ENCODE measurements around the gene HEATR9. TPM values are rescaled to one million over a fixed set of nuclear protein-coding genes. Genes with fewer than 3 reads are reported as not detected.
A peak's percentile ranks its signal among the peaks of the same experiment; 100 is the strongest.

Gene HEATR9, protein sequence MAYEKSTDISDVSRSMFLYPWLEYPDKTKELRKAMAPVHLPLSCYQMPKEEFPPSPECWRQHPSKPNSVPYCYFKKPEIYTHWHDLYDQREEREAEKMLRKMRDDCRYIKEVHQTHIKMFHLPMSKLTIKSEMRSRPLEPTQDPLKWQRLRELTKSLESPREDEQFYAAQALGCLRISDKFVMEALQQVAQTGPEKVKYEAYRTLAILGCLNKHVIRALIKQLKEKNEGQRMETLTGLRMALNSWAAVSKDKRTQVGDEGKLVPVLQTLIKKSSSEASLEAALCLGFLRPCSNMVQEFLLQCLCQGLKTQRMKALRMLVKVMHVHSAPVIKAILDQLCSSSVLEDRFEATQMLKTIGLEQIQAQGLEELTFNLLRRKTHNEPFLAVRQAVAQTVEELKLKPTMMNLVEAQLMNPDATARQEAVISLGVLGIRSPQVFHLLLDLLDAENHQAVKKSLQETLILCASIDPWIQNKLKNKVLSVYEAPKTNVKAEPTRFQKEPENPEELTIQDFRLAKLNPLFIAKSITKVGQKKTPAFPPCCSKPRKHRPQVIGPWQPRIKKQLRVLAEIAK
- total RNA-seq, result not detected in 2 replicates

GRCh38 chr17:35868737-35869136, at the start of gene HEATR9:
Gene HEATR9 (minus strand): TSS chr17:35868891. CDS start chr17:35868742, 149 bp downstream.

DNA sequence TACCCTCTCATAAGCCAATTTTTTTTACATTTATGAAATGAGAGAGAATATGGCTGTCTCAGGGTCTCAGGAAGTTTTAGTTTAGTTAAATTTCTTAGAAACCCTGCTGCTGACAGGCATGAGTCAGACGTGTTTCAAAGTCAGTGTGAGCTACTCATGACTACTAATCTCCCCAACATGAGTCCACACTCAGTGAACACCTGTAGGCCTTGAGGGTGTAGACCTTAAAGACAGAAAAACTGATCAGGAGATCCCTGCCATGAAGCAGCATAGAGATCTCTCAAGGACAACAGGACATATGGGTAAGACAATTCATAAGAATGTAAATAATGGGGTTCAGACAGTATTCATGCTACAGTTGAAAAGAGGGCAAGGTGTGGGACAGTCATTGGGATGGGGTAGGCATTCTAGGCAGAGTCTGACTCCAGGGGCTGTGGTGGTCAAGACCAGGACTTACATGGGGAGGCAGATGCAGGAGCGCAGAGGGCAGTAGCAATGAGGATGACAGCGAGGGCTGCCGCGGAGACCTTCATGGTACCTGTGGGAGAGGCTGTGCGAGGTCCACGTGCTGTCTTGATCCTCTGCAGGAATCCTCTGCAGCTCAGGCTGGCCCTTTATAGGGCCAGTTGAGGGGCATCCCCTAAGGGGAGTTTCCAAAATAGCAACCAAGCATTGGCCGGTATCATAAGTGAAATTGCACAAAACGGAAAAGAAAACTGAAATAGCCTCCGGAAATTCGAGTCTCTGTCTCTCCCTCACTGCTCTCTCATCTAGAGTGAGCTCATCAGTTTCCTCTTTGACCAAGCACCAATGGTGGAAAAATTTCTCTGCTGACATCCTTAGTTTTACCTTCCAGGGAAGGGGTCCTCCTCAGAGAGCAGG, 11.3 kb upstream of the HEATR9 start, which contains the start of gene CCL5:
Gene CCL5 (minus strand): TSS at position 588 of the 882 bp plus-strand sequence.

DNA sequence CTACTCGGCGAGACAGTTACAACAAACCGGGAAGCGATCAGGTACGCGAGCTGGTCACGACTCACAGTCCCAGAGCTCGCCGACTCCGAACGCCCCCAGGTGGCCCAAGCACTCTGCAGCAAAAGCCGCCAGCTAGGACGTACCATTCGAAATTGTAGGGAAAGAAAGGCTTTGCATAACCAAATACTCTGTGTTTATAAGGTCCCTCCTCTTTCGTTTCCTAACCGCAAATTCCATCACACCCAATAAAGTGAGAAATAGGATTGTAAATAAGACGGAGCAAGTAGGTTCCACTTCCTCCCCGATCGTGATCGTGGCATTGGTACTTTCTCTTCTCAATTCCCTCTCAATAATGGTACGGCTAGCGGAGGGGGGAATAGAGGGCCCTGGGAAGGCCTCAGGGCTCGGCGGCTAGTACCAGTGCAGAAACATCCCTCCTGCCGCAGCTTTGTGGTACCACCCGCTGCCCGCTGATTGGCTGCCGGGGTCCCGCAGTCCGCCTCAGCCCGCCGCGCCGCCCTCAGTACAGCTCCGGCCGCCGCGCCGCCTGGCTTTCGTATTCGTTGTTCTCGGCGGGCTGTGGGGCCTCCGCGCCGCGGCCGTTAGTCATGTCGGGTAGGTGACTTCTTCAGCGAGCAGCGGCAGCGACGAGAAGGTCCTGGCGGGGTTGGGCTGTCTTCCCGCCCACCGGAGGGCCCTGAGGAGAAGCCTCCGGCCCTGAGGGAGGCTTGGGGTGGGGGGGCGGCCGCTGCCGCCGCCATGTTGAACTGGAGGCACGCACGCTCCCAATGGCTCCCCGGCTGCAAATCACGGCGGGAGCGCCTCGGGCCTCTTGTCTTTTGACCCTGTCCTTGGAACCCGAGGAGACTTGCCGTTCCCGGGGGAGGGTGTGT, 59.5 kb downstream of the HEATR9 start, which contains the start of gene TAF15:
Gene TAF15 (plus strand): TSS at position 523 of the 893 bp plus-strand sequence. CDS start 86 bp downstream, at position 609.

Small RNA genes within 50 kb of the gene (small RNA-seq; reads per million reads assigned to genes)
- gene RF00100, result 517 reads per million, percentile 99 among the genes with 10 or more reads in this experiment

Other genes with a start within 250 kb of the HEATR9 start
- 0.85 and 0.97 TPM in 2 replicates for gene RASL10B, start 137.3 kb downstream of the HEATR9 start, total RNA-seq
- gene GAS2L2, start 115.7 kb downstream of the HEATR9 start, total RNA-seq, result not detected in 2 replicates
- not detected in 2 replicates for gene C17orf50, start 108.0 kb downstream of the HEATR9 start, total RNA-seq
- gene MMP28, start 73.2 kb downstream of the HEATR9 start, total RNA-seq, result 0.16 and 1.2 TPM in 2 replicates
- gene TAF15, start 59.4 kb downstream of the HEATR9 start, total RNA-seq, result 31.9 and 44.0 TPM in 2 replicates
- 0.16 TPM in 1 of 2 replicates, not detected in the other for gene CCL5, start 11.5 kb upstream of the HEATR9 start, total RNA-seq
- not detected in 2 replicates for gene RDM1, start 61.9 kb upstream of the HEATR9 start, total RNA-seq
- not detected in 2 replicates for gene LYZL6, start 74.8 kb upstream of the HEATR9 start, total RNA-seq
- gene CCL16, start 112.6 kb upstream of the HEATR9 start, total RNA-seq, result not detected in 2 replicates
- gene CCL14, start 117.8 kb upstream of the HEATR9 start, total RNA-seq, result not detected in 2 replicates
- not detected in 2 replicates for gene CCL15, start 132.7 kb upstream of the HEATR9 start, total RNA-seq
- gene CCL23, start 149.1 kb upstream of the HEATR9 start, total RNA-seq, result not detected in 2 replicates
- gene CCL18, start 195.4 kb upstream of the HEATR9 start, total RNA-seq, result not detected in 2 replicates
- gene CCL3, start 221.3 kb upstream of the HEATR9 start, total RNA-seq, result not detected in 2 replicates
- 0.32 TPM in 1 of 2 replicates, not detected in the other for gene CCL4, start 234.9 kb upstream of the HEATR9 start, total RNA-seq

Data from hair follicle dermal papilla cell (primary cell).